Gastroesophageal sphincter (tissue), 4 donors: ENCODE measurements around the gene GNB5. TPM values are rescaled to one million over a fixed set of nuclear protein-coding genes. Genes with fewer than 3 reads are reported as not detected.

ENCODE experiments used
- ATAC-seq: fragments of 150-250 bp; one replicate; pipeline ENCODE4 v1.9.1; 2016; ENCODE audit warnings: mild to moderate bottlenecking, moderate library complexity
- H3K27ac ChIP-seq, 4 donors: fragments of 200-600 bp; sonication (generic) in 3 of 4; 1 replicate in 3 of 4; 2 replicates in 1 of 4; pipeline ENCODE4 v1.5.1; 2016 to 2019
- H3K27me3 ChIP-seq: fragments of 200-600 bp; sonication (generic); one replicate; pipeline ENCODE4 v1.5.1; 2019
- H3K36me3 ChIP-seq, 2 donors: fragments of 200-600 bp; sonication (generic); one replicate each; pipeline ENCODE4 v1.5.1; 2019; ENCODE audit warnings: control low read depth in 1 of 2
- H3K4me1 ChIP-seq, 3 donors: fragments of 200-600 bp; sonication (generic); 1 replicate in 2 of 3; 2 replicates in 1 of 3; pipeline ENCODE4 v1.5.1; 2016 to 2019; ENCODE audit warnings: control low read depth in 2 of 3
- H3K4me3 ChIP-seq, 2 donors: fragments of 200-600 bp; sonication (generic); one replicate each; pipeline ENCODE4 v1.5.1; 2019; ENCODE audit warnings: mild to moderate bottlenecking in 1 of 2, moderate library complexity in 1 of 2
- H3K9me3 ChIP-seq, 3 donors: fragments of 200-600 bp; sonication (generic); one replicate each; pipeline ENCODE4 v1.5.1; 2017 to 2019; ENCODE audit warnings: control low read depth in 2 of 3
- CTCF ChIP-seq, 4 experiments: fragments of 200-600 bp in 2 of 4; fragments of 450-650 bp in 2 of 4; sonication (generic) in 1 of 4; IDR thresholded peaks; one replicate each; pipeline ENCODE4 v1.5.1; 2017 to 2019; ENCODE audit warnings: antibody characterized with exemption in 4 of 4, mild to moderate bottlenecking in 2 of 4, moderate library complexity in 2 of 4
- EP300 ChIP-seq: sonication (generic); formaldehyde crosslinking; IDR thresholded peaks from one replicate; pipeline ENCODE4 v1.6.1; 2017; ENCODE audit warnings: antibody characterized with exemption, mild to moderate bottlenecking
- POLR2A ChIP-seq, 2 donors: fragments of 450-650 bp; IDR thresholded peaks; one replicate each; pipeline ENCODE4 v1.6.1; 2017; ENCODE audit warnings: antibody characterized with exemption in 2 of 2, mild to moderate bottlenecking in 2 of 2, moderate library complexity in 1 of 2
- POLR2AphosphoS5 ChIP-seq: sonication (generic); formaldehyde crosslinking; IDR thresholded peaks from one replicate; pipeline ENCODE4 v1.6.1; 2017; ENCODE audit warnings: antibody characterized with exemption
- WGBS, 2 donors: methylation state at CpG; one replicate each; pipeline ENCODE4 v1.1.5; 2018; ENCODE audit warnings: low coverage in 1 of 2; 5-methylcytosine and 5-hydroxymethylcytosine counted together
- total RNA-seq, 4 donors: library from RNA; depleted of rRNA; stranded (reverse); fragments of >200 nt; gene quantifications; one replicate each; pipeline ENCODE4 v1.1.0, GENCODE V29; 2016

GNB5 gene
- total RNA-seq, 4 donors from 2014 or later = 37.8 to 57.3 (median 47.9) TPM

GRCh38 chr15:52137432-52138357, 53.5 kb downstream of the GNB5 start:
- Histone ChIP-seq H3K27ac (no peak overlapping the region), H3K4me3 (no peak overlapping the region), H3K4me1 (peaks cover 0 to 21% (median 15%) of the 10 kb centered on the region in 3 donors), H3K27me3 (no peaks in the 10 kb centered on the region), H3K36me3 (peaks cover 0 to 52% of the 10 kb centered on the region in 2 donors), H3K9me3 (no peaks in the 10 kb centered on the region)
- no peak for ATAC-seq
- TF ChIP-seq POLR2AphosphoS5 (no peak), CTCF (IDR thresholded peaks at IDR 0.05) (no peak), POLR2A (IDR thresholded peaks at IDR 0.05) (no peak), EP300 (no peak)
- 82 to 83% methylated on average over 3 to 8 of the region's 12 CpGs for WGBS, 2 donors

GRCh38 chr15:52136442-52136980, 54.7 kb downstream of the GNB5 start:
- WGBS, 2 donors = 27 to 28% methylated on average over 1 to 4 of the region's 6 CpGs
- Histone ChIP-seq H3K4me3 (no peak overlapping the region), H3K4me1 (peaks cover 0 to 21% (median 15%) of the 10 kb centered on the region in 3 donors), H3K9me3 (no peaks in the 10 kb centered on the region), H3K36me3 (peaks cover 0 to 54% of the 10 kb centered on the region in 2 donors), H3K27me3 (no peaks in the 10 kb centered on the region), H3K27ac (no peak overlapping the region)
- TF ChIP-seq POLR2AphosphoS5 = no peak
- TF ChIP-seq CTCF (IDR thresholded peaks at IDR 0.05) = no peak
- no peak for TF ChIP-seq EP300
- TF ChIP-seq POLR2A (IDR thresholded peaks at IDR 0.05) = no peak
- no peak for ATAC-seq

GRCh38 chr15:52134502-52135144, 56.6 kb downstream of the GNB5 start:
- Histone ChIP-seq H3K4me3 (no peak overlapping the region), H3K36me3 (peaks cover 0 to 55% of the 10 kb centered on the region in 2 donors), H3K27me3 (no peaks in the 10 kb centered on the region), H3K4me1 (peaks cover 0 to 21% (median 15%) of the 10 kb centered on the region in 3 donors), H3K9me3 (no peaks in the 10 kb centered on the region), H3K27ac (no peak overlapping the region)
- no peak for ATAC-seq
- TF ChIP-seq POLR2AphosphoS5 = no peak
- TF ChIP-seq POLR2A (IDR thresholded peaks at IDR 0.05) = no peak
- TF ChIP-seq EP300 = no peak
- TF ChIP-seq CTCF (IDR thresholded peaks at IDR 0.05) = no peak
- 89% methylated on average over 3 of the region's 5 CpGs; no CpG with 5 or more reads in 1 of the 2 donors for WGBS, 2 donors

- Histone ChIP-seq H3K27ac (no peak overlapping the region), H3K4me1 (peaks cover 0 to 21% (median 15%) of the 10 kb centered on the region in 3 donors), H3K36me3 (peaks cover 0 to 61% of the 10 kb centered on the region in 2 donors), H3K9me3 (no peaks in the 10 kb centered on the region), H3K27me3 (no peaks in the 10 kb centered on the region), H3K4me3 (no peak overlapping the region)
- no peak for ATAC-seq
- TF ChIP-seq CTCF (IDR thresholded peaks at IDR 0.05) = no peak
- TF ChIP-seq POLR2AphosphoS5 = no peak
- TF ChIP-seq EP300 = no peak
- no peak for TF ChIP-seq POLR2A (IDR thresholded peaks at IDR 0.05)
- WGBS, 2 donors = 88 to 100% methylated on average over 2 to 5 of the region's 10 CpGs
Measured at GRCh38 chr15:52133510-52134220, 57.5 kb downstream of the GNB5 start.
